GM12878 (cell line): ENCODE results near the gene FNDC3B. TPM values are rescaled to one million over a fixed set of nuclear protein-coding genes. Genes with fewer than 3 reads are reported as not detected.
A peak's percentile ranks its signal among the peaks of the same experiment; 100 is the strongest.

Source experiments
- ATAC-seq: fragments of 200-7000 bp; cut with Tn5 transposase; 3 replicates; pipeline ENCODE4 v1.9.1; 2020; ENCODE audit warnings: mild to moderate bottlenecking, moderate library complexity
- BruUV-seq: library from RNA; stranded (reverse); fragments of 400-500 nt; replicated peaks from 2 replicates; lab custom pipeline; 2021; lab: Mats Ljungman, UMichigan
- CTCF ChIA-PET: fragments of 300-600 bp; sonication (Branson Sonifier 250); formaldehyde crosslinking; extraction: SDS; loops from one replicate; lab custom pipeline; 2021; ENCODE audit warnings: inconsistent platforms; lab: Yijun Ruan, JAX
- POLR2A ChIA-PET: fragments of 350-600 bp; formaldehyde crosslinking; extraction: SDS; loops from one replicate; lab custom pipeline; 2021; ENCODE audit warnings: inconsistent platforms; lab: Charles Lee
- RAD21 ChIA-PET: fragments of 300-600 bp; sonication (Branson Sonifier 250); formaldehyde crosslinking; loops from one replicate; lab custom pipeline; 2023; ENCODE audit warnings: antibody characterized with exemption; ENCODE audit not compliant: unreplicated experiment; lab: Charles Lee
- SMC1A ChIA-PET: fragments of 300-600 bp; sonication (Branson Sonifier 250); formaldehyde crosslinking; loops from one replicate; lab custom pipeline; 2023; ENCODE audit not compliant: unreplicated experiment, uncharacterized antibody; lab: Charles Lee
- DNase-seq: peaks from one replicate; pipeline ENCODE4 v3.0.0-alpha.2; 2011; ENCODE audit warnings: low read depth, low spot score
- FAIRE-seq: peaks from 3 replicates; lab custom pipeline; 2011; peaks lifted over from hg19 to GRCh38; lab: Jason Lieb, UNC
- H2AFZ ChIP-seq: 2 replicates; pipeline ENCODE4 v1.6.0; 2011; ENCODE audit warnings: low read depth, low read length, control low read depth; ENCODE audit not compliant: control insufficient read depth
- H3K27ac ChIP-seq: 2 replicates; pipeline ENCODE4 v1.5.1; 2011; ENCODE audit warnings: control low read depth; ENCODE audit not compliant: control insufficient read depth, insufficient read depth
- H3K27me3 ChIP-seq, 2 experiments: replicated peaks in 1 of 2; 2 replicates each; pipeline versions ENCODE4 v1.6.0 to v1.6.1; 2011; ENCODE audit warnings: low read length in 1 of 2; ENCODE audit not compliant: control insufficient read depth in 2 of 2, insufficient read depth in 2 of 2
- H3K36me3 ChIP-seq, 2 experiments: 2 replicates each; pipeline ENCODE4 v1.5.1; 2011; ENCODE audit warnings: low read length in 1 of 2; ENCODE audit not compliant: control insufficient read depth in 2 of 2, insufficient read depth in 2 of 2
- H3K4me1 ChIP-seq: 2 replicates; pipeline ENCODE4 v1.6.1; 2011; ENCODE audit warnings: mild to moderate bottlenecking, low read length, moderate library complexity, mixed read lengths; ENCODE audit not compliant: control insufficient read depth, insufficient read depth
- H3K4me2 ChIP-seq: 2 replicates; pipeline ENCODE4 v1.6.0; 2011; ENCODE audit warnings: control low read depth; ENCODE audit not compliant: control insufficient read depth, insufficient read depth
- H3K4me3 ChIP-seq: fragments of 200-600 bp; sonication (generic); 2 replicates; pipeline ENCODE4 v1.5.1; 2016
- H3K79me2 ChIP-seq: 2 replicates; pipeline ENCODE4 v1.6.0; 2011; ENCODE audit warnings: low read length; ENCODE audit not compliant: control insufficient read depth, insufficient read depth
- H3K9ac ChIP-seq: 2 replicates; pipeline ENCODE4 v1.8.0; 2011; ENCODE audit warnings: low read length, control low read depth, mixed read lengths; ENCODE audit not compliant: control insufficient read depth, insufficient read depth
- H3K9me3 ChIP-seq: replicated peaks from 3 replicates; pipeline ENCODE4 v1.5.1; 2011; ENCODE audit warnings: mild to moderate bottlenecking, low read length; ENCODE audit not compliant: control insufficient read depth, insufficient read depth
- H4K20me1 ChIP-seq: 2 replicates; pipeline ENCODE4 v1.6.0; 2011; ENCODE audit not compliant: control insufficient read depth, insufficient read depth
- ATF2 ChIP-seq: IDR thresholded peaks from 2 replicates; pipeline ENCODE4 v1.6.1; 2012; ENCODE audit warnings: low read length, inconsistent platforms
- IKZF1 ChIP-seq: fragments of 450-650 bp; conservative IDR thresholded peaks from 2 replicates; pipeline ENCODE4 v1.6.1; 2017; ENCODE audit warnings: antibody characterized with exemption, mild to moderate bottlenecking
- IKZF2 ChIP-seq, 2 experiments: fragments of 450-650 bp; IDR thresholded peaks; 2 replicates each; pipeline ENCODE4 v1.6.1; 2017; ENCODE audit warnings: mild to moderate bottlenecking in 2 of 2, moderate library complexity in 2 of 2
- RUNX3 ChIP-seq: IDR thresholded peaks from 2 replicates; pipeline ENCODE4 v1.6.1; 2012; ENCODE audit warnings: low read length, inconsistent platforms
- TCF12 ChIP-seq: IDR thresholded peaks from 2 replicates; pipeline ENCODE4 v1.6.1; 2011; ENCODE audit warnings: low read depth, mild to moderate bottlenecking, low read length
- ZNF217 ChIP-seq: fragments of 450-650 bp; IDR thresholded peaks from 2 replicates; pipeline ENCODE4 v1.6.1; 2017; ENCODE audit warnings: antibody characterized with exemption, mild to moderate bottlenecking
- WGBS: methylation state at CpG from one replicate; pipeline ENCODE4 v1.1.6; 2016; ENCODE audit warnings: low lambda C conversion rate; ENCODE audit not compliant: insufficient replicate concordance, insufficient coverage; ENCODE audit errors: missing lambda C conversion rate; 5-methylcytosine and 5-hydroxymethylcytosine counted together
- in situ Hi-C: fragments of 300-500 bp; cut with MboI; formaldehyde crosslinking; loops from 9 replicates; pipeline ENCODE4 v1.14.3; 2018; ENCODE audit warnings: mixed read lengths
- intact Hi-C: fragments of 100-400 bp; cut with micrococcal nuclease; formaldehyde crosslinking; loops from one replicate; pipeline ENCODE4 v1.14.2; 2022; ENCODE audit not compliant: unreplicated experiment
- polyA plus RNA-seq, 11 experiments: library from polyadenylated mRNA; depleted of rRNA in 4 of 11; unstranded in 6 of 11; stranded (reverse) in 5 of 11; fragments of >200 nt; fragmentation: Nextera tagmentation in 4 of 11; fragmentation: Illumina TruSeq in 1 of 11; extraction: Ambion mirVana in 4 of 11; extraction: Trizol in 1 of 11; gene quantifications; 1 replicate in 1 of 11; 2 replicates in 10 of 11; pipeline versions ENCODE4 v1.2.1 to v1.2.3, GENCODE V29; 2011 to 2016; ENCODE audit warnings: inconsistent platforms in 2 of 11, missing spikeins in 2 of 11, low read depth in 1 of 11
- total RNA-seq, 4 experiments: library from RNA; depleted of rRNA in 3 of 4; stranded (reverse); fragments of >200 nt in 3 of 4; fragmentation: Illumina TruSeq in 1 of 4; extraction: Trizol in 1 of 4; gene quantifications; 2 replicates each; pipeline versions ENCODE4 v1.2.1 to v1.2.3, GENCODE V29; 2013 to 2021
- TF ChIP-seq, protein P1 (sequence below): fragments of 450-650 bp; IDR thresholded peaks from 2 replicates; pipeline ENCODE4 v1.6.1; 2017; ENCODE audit warnings: low read depth, mild to moderate bottlenecking, moderate library complexity

Gene FNDC3B
- total and polyA plus RNA-seq, 10 of the 15 experiments (the other 5 are each of a cell fraction or from before 2014, with no cell fraction given): 7.9 to 35.0 (median 18.5) TPM

- peaks cover 2 to 11% of the 10 kb centered on the region in 2 experiments; a peak in 2 of 4 replicates for H3K36me3 ChIP-seq
- peak; percentile 21 for DNase-seq
- peak; percentile 32; the same call in 1 of the 2 replicates for TF ChIP-seq RUNX3
- peak; percentile 42 to 44; a peak in 2 of 4 replicates for TF ChIP-seq IKZF2 (IDR thresholded peaks at IDR 0.05)
- no peak for TF ChIP-seq TCF12
- TF ChIP-seq IKZF1: peak; percentile 33; the same call in 1 of the 2 replicates
- TF ChIP-seq ATF2: no peak
- TF ChIP-seq, protein P1, sequence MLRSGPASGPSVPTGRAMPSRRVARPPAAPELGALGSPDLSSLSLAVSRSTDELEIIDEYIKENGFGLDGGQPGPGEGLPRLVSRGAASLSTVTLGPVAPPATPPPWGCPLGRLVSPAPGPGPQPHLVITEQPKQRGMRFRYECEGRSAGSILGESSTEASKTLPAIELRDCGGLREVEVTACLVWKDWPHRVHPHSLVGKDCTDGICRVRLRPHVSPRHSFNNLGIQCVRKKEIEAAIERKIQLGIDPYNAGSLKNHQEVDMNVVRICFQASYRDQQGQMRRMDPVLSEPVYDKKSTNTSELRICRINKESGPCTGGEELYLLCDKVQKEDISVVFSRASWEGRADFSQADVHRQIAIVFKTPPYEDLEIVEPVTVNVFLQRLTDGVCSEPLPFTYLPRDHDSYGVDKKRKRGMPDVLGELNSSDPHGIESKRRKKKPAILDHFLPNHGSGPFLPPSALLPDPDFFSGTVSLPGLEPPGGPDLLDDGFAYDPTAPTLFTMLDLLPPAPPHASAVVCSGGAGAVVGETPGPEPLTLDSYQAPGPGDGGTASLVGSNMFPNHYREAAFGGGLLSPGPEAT: 0 out of 2 replicates have a peak, but pooled peaks have one; percentile 29
- no peak for TF ChIP-seq ZNF217
- POLR2A ChIA-PET: interaction anchor here (0.5 to 1.8 kb wide), 7 partner anchors 9 to 62 kb away, joined by 3 to 8 read pairs (median 4); no protein-coding TSS in a partner anchor
- no peak overlapping the region for H3K9ac ChIP-seq
- H3K27me3 ChIP-seq: no peaks in the 10 kb centered on the region
- no TSS peak for BruUV-seq
- H4K20me1 ChIP-seq: no peaks in the 10 kb centered on the region; the same call in 1 of the 2 replicates
- H2AFZ ChIP-seq: no peak overlapping the region
- H3K4me1 ChIP-seq: peaks cover 19% of the 10 kb centered on the region
- SMC1A ChIA-PET: interaction anchor here (0.7 to 2.9 kb wide), 24 partner anchors 9 to 252 kb away, joined by 3 to 13 read pairs (median 4); partner anchors contain the start of gene FNDC3B
- in situ Hi-C loops (no loop called here), intact Hi-C loops (no loop called here)
- H3K4me3 ChIP-seq: no peak overlapping the region
- H3K27ac ChIP-seq: no peak overlapping the region
- H3K79me2 ChIP-seq: peaks cover 56% of the 10 kb centered on the region
- no peak for ATAC-seq
- no peak overlapping the region for H3K4me2 ChIP-seq
- peaks cover 5% of the 10 kb centered on the region; the same call in 2 of the 3 replicates for H3K9me3 ChIP-seq
- no peak for FAIRE-seq
- CTCF ChIA-PET: interaction anchor here (0.6 to 2.0 kb wide), 9 partner anchors 12 to 266 kb away, joined by 3 to 5 read pairs (median 4); no protein-coding TSS in a partner anchor
- RAD21 ChIA-PET: interaction anchor here (0.7 to 2.6 kb wide), 7 partner anchors 15 to 73 kb away, joined by 3 to 12 read pairs (median 5); no protein-coding TSS in a partner anchor
- WGBS: 69% methylated on average over 7 of the region's 7 CpGs
These were observed 26.8 kb downstream of the FNDC3B start for GRCh38 chr3:172065967-172066762.
